ENCODE measurements around the gene ITGA2B. TPM values are rescaled to one million over a fixed set of nuclear protein-coding genes. Genes with fewer than 3 reads are reported as not detected.
A peak's percentile ranks its signal among the peaks of the same experiment; 100 is the strongest.
"Not testable (repeated sequence)": the region's sequence is repeated elsewhere in the genome, so short reads cannot be mapped to it uniquely, and the experiment has no call there.

Gene ITGA2B
- total and polyA plus RNA-seq, 7 donors = 0.27 to 0.36 (median 0.34) TPM; not detected in 3

- Histone ChIP-seq H3K4me1 (peaks cover 0 to 18% (median 16%) of the 10 kb centered on the region in 4 donors), H3K4me3 (peak overlapping the region; percentile 67 to 75 (median 68)), H3K9me3 (no peaks in the 10 kb centered on the region), H3K36me3 (peaks cover 0 to 23% (median 15%) of the 10 kb centered on the region in 4 donors), H3K27ac (peak overlapping the region; percentile 77 to 88 (median 88)), H3K27me3 (no peaks in the 10 kb centered on the region)
- 68 to 69% methylated on average over 13 of the region's 13 CpGs for WGBS, 2 donors
- DNase-seq = no peak
- TF ChIP-seq POLR2A (IDR thresholded peaks at IDR 0.05) (no peak), CTCF (IDR thresholded peaks at IDR 0.05) (no peak), POLR2AphosphoS5 (IDR thresholded peaks at IDR 0.05) (no peak), EP300 (IDR thresholded peaks at IDR 0.05) (no peak)
- intact Hi-C loops (cut with DNase I) = loop anchor here (5.0 kb wide), 2 partner anchors 39 to 134 kb away; partner anchors contain the start of gene RUNDC3A
These were observed 43.2 kb downstream of the ITGA2B start for GRCh38 chr17:44346064-44346844.

GRCh38 chr17:44345454-44346026 is 43.9 kb downstream of the ITGA2B start:
- intact Hi-C loops (cut with DNase I) = loop anchor here (5.0 kb wide), 2 partner anchors 38 to 133 kb away; partner anchors contain the start of gene RUNDC3A
- Histone ChIP-seq H3K4me3 (peak overlapping the region; percentile 67 to 75 (median 68)), H3K4me1 (peaks cover 0 to 18% (median 16%) of the 10 kb centered on the region in 4 donors), H3K9me3 (no peaks in the 10 kb centered on the region), H3K36me3 (peaks cover 0 to 16% (median 8%) of the 10 kb centered on the region in 4 donors), H3K27me3 (no peaks in the 10 kb centered on the region), H3K27ac (peak overlapping the region; percentile 77 to 88 (median 88))
- no peak for DNase-seq
- TF ChIP-seq EP300 (IDR thresholded peaks at IDR 0.05) (no peak), POLR2AphosphoS5 (IDR thresholded peaks at IDR 0.05) (peak in 1 of 4 donors; percentile 5), CTCF (IDR thresholded peaks at IDR 0.05) (peak in 2 of 4 experiments; percentile 28 to 36), POLR2A (IDR thresholded peaks at IDR 0.05) (no peak)
- WGBS, 2 donors = 1% methylated on average over 21 of the region's 21 CpGs

- Histone ChIP-seq H3K4me1 (peaks cover 0 to 18% (median 16%) of the 10 kb centered on the region in 4 donors), H3K4me3 (peak within 1 kb of the TSS; percentile 67 to 75 (median 68)), H3K27me3 (no peaks in the 10 kb centered on the region), H3K36me3 (peaks cover 0 to 11% (median 4%) of the 10 kb centered on the region in 4 donors), H3K9me3 (no peaks in the 10 kb centered on the region), H3K27ac (peak within 1 kb of the TSS; percentile 77 to 88 (median 88))
- intact Hi-C loops (cut with DNase I) = loop anchor here (5.0 kb wide), 2 partner anchors 38 to 133 kb away; partner anchors contain the start of gene RUNDC3A
- TF ChIP-seq POLR2A (IDR thresholded peaks at IDR 0.05) (peak; percentile 55 to 80), EP300 (IDR thresholded peaks at IDR 0.05) (peak in 1 of 4 donors; percentile 82), POLR2AphosphoS5 (IDR thresholded peaks at IDR 0.05) (peak; percentile 72 to 88 (median 84)), CTCF (IDR thresholded peaks at IDR 0.05) (no peak)
- WGBS, 2 donors = 0 to 1% methylated on average over 26 of the region's 26 CpGs
- DNase-seq = peak; percentile 98
These were observed 44.5 kb downstream of the ITGA2B start, which contains the start of gene GRN for GRCh38 chr17:44344939-44345453. TSS of gene GRN (plus strand) at chr17:44345302. CDS start at chr17:44349165, 3,863 bp downstream.

GRCh38 chr17:44343510-44344209 is 45.8 kb downstream of the ITGA2B start:
- no peak for DNase-seq
- peaks cover 0 to 18% (median 16%) of the 10 kb centered on the region in 4 donors for H3K4me1 ChIP-seq
- H3K4me3 ChIP-seq = no peak overlapping the region
- no peak overlapping the region for H3K27ac ChIP-seq
- no peak for TF ChIP-seq CTCF (IDR thresholded peaks at IDR 0.05)
- no peak for TF ChIP-seq POLR2AphosphoS5 (IDR thresholded peaks at IDR 0.05)
- TF ChIP-seq EP300 (IDR thresholded peaks at IDR 0.05) = no peak
- no peak for TF ChIP-seq POLR2A (IDR thresholded peaks at IDR 0.05)
- H3K27me3 ChIP-seq = no peaks in the 10 kb centered on the region
- 82 to 83% methylated on average over 11 of the region's 11 CpGs for WGBS, 2 donors
- H3K9me3 ChIP-seq = no peaks in the 10 kb centered on the region
- intact Hi-C loops (cut with DNase I) = no loop called here
- H3K36me3 ChIP-seq = no peaks in the 10 kb centered on the region

- intact Hi-C loops (cut with DNase I); DNase-seq; H3K4me1 ChIP-seq; H3K9me3 ChIP-seq; H3K36me3 ChIP-seq; H3K4me3 ChIP-seq; H3K27ac ChIP-seq; H3K27me3 ChIP-seq: not testable (repeated sequence)
- WGBS, 2 donors = 65 to 81% methylated on average over 5 of the region's 5 CpGs
These were observed 48.9 kb downstream of the ITGA2B start for GRCh38 chr17:44340553-44340952.
